Ishikawa (cell line): Measurements from ENCODE around the gene PPIC.

Source experiments
- CEBPB ChIP-seq: IDR thresholded peaks from 2 replicates; pipeline ENCODE4 v1.6.1; 2012
- CREB1 ChIP-seq: IDR thresholded peaks from 2 replicates; pipeline ENCODE4 v1.6.1; 2012; ENCODE audit warnings: low read depth
- EGR1 ChIP-seq: IDR thresholded peaks from 2 replicates; pipeline ENCODE4 v1.6.1; 2012
- EP300 ChIP-seq: IDR thresholded peaks from 2 replicates; pipeline ENCODE4 v1.6.1; 2012; ENCODE audit warnings: borderline replicate concordance
- FOXM1 ChIP-seq: IDR thresholded peaks from 2 replicates; pipeline ENCODE4 v1.6.1; 2012; ENCODE audit warnings: low read depth, borderline replicate concordance
- NFIC ChIP-seq: IDR thresholded peaks from 2 replicates; pipeline ENCODE4 v1.6.1; 2012
- RAD21 ChIP-seq: IDR thresholded peaks from 2 replicates; pipeline ENCODE4 v1.6.1; 2012; ENCODE audit warnings: low read depth
- TAF1 ChIP-seq: IDR thresholded peaks from 2 replicates; pipeline ENCODE4 v1.6.1; 2012; ENCODE audit warnings: low read depth, mild to moderate bottlenecking
- TCF12 ChIP-seq: IDR thresholded peaks from 2 replicates; pipeline ENCODE4 v1.6.1; 2012; ENCODE audit warnings: low read depth
- TEAD4 ChIP-seq: IDR thresholded peaks from 2 replicates; pipeline ENCODE4 v1.6.1; 2012
- YY1 ChIP-seq: IDR thresholded peaks from 2 replicates; pipeline ENCODE4 v1.6.1; 2012; ENCODE audit warnings: low read depth
- ZBTB7A ChIP-seq: IDR thresholded peaks from 2 replicates; pipeline ENCODE4 v1.6.1; 2012; ENCODE audit warnings: low read depth
- TF ChIP-seq, protein P1 (sequence below): IDR thresholded peaks from 2 replicates; pipeline ENCODE4 v1.6.1; 2012
- TF ChIP-seq, protein P2 (sequence below): IDR thresholded peaks from 2 replicates; pipeline ENCODE4 v1.6.1; 2012
- TF ChIP-seq, protein P3 (sequence below): IDR thresholded peaks from 2 replicates; pipeline ENCODE4 v1.6.1; 2012; ENCODE audit warnings: low read depth, mild to moderate bottlenecking

The PPIC gene

DNA sequence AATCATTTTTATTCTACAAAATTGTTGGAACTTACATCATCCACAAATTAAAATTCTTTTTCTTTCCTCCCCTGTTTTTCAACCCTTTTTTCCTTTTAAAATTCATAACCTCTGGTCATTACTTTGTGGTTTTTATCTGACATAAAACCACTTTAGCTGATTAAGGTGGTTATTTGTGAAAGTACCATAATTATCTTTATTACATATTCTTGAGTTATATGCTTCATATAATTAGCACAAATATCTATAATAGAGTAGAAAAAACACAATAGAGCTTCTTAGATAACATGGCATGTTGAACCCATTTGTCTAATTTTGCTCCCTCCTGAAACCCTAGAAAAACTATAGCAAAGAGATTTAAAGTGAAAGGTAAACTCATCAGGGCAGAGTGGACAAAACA is 22.9 kb upstream of the PPIC start:
- TF ChIP-seq ZBTB7A (no peak), YY1 (no peak), CREB1 (no peak), EP300 (no peak), TCF12 (no peak), CEBPB (no peak), EGR1 (no peak), TEAD4 (no peak), FOXM1 (no peak), RAD21 (no peak), TAF1 (no peak), NFIC (no peak)
- TF ChIP-seq, protein P1, sequence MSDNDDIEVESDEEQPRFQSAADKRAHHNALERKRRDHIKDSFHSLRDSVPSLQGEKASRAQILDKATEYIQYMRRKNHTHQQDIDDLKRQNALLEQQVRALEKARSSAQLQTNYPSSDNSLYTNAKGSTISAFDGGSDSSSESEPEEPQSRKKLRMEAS = no peak
- TF ChIP-seq, protein P2, sequence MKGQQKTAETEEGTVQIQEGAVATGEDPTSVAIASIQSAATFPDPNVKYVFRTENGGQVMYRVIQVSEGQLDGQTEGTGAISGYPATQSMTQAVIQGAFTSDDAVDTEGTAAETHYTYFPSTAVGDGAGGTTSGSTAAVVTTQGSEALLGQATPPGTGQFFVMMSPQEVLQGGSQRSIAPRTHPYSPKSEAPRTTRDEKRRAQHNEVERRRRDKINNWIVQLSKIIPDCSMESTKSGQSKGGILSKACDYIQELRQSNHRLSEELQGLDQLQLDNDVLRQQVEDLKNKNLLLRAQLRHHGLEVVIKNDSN = no peak
- TF ChIP-seq, protein P3, sequence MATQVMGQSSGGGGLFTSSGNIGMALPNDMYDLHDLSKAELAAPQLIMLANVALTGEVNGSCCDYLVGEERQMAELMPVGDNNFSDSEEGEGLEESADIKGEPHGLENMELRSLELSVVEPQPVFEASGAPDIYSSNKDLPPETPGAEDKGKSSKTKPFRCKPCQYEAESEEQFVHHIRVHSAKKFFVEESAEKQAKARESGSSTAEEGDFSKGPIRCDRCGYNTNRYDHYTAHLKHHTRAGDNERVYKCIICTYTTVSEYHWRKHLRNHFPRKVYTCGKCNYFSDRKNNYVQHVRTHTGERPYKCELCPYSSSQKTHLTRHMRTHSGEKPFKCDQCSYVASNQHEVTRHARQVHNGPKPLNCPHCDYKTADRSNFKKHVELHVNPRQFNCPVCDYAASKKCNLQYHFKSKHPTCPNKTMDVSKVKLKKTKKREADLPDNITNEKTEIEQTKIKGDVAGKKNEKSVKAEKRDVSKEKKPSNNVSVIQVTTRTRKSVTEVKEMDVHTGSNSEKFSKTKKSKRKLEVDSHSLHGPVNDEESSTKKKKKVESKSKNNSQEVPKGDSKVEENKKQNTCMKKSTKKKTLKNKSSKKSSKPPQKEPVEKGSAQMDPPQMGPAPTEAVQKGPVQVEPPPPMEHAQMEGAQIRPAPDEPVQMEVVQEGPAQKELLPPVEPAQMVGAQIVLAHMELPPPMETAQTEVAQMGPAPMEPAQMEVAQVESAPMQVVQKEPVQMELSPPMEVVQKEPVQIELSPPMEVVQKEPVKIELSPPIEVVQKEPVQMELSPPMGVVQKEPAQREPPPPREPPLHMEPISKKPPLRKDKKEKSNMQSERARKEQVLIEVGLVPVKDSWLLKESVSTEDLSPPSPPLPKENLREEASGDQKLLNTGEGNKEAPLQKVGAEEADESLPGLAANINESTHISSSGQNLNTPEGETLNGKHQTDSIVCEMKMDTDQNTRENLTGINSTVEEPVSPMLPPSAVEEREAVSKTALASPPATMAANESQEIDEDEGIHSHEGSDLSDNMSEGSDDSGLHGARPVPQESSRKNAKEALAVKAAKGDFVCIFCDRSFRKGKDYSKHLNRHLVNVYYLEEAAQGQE = no peak

DNA sequence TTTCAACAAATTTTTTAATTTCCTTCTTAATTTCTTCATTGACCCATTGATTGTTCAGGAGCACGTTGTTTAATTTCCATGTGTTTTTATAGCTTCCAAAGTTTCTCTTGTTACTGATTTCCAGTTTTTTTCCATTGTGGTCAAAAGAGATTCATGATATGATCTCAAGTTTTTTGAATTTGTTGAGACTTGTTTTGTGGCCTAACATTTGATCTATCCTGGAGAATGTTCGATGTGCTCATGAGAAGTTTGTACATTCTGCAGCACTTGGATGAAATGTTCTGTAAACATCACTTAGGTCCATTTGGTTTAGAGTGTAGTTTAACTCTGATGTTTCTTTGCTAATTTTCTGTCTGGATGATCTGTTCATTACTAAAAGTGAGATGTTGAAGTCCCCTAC is 14.7 kb upstream of the PPIC start:
- TF ChIP-seq YY1 (no peak), TAF1 (no peak), CEBPB (no peak)
- TF ChIP-seq, protein P2 = no peak

DNA sequence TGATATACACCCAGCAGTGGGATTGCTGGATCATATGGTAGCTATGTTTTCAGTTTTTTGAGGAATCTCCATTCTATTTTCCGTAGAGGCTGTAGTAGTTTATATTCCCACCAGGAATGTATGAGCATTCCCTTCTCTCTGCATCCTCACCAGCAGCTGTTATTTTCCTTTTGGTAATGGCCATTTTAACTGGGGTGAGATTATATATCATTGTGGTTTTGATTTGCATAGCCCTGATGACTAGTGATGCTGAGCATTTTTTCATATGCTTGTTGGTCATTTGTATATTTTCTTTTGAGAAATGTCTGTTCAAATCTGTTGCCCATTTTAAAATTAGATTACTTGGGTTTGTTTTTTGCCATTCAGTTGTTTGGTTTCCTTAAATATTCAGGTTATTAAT is 11.2 kb upstream of the PPIC start:
- no peak for TF ChIP-seq NFIC
- no peak for TF ChIP-seq CEBPB
- TF ChIP-seq FOXM1 = no peak
- TF ChIP-seq EGR1 = no peak
- no peak for TF ChIP-seq RAD21
- TF ChIP-seq ZBTB7A = no peak
- TF ChIP-seq YY1 = no peak
- no peak for TF ChIP-seq TCF12
- no peak for TF ChIP-seq CREB1
- TF ChIP-seq, protein P3 = no peak
- TF ChIP-seq, protein P2 = no peak
- no peak for TF ChIP-seq TAF1
- TF ChIP-seq, protein P1 = no peak
- TF ChIP-seq EP300 = no peak

DNA sequence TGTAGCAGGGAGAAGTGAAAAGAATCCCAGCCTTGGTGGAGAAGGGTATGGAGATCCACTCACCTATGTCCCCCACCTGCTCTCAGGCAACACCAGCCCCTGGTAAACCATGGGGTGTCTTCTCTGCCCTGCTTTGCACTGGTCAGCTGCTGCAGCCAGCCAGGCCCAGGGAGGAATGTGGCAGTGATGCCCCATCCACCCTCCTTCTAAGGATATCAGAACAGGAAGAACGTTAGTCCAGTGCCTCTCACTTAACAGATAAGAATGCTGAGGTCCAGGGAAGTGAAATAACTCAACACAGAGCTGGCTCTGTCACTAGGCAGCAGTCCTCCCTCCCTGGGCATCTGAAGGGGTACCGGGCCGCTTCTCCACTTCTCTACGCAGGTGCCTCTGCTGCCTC is 9.7 kb upstream of the PPIC start:
- TF ChIP-seq, protein P2 = no peak
- no peak for TF ChIP-seq CREB1
- no peak for TF ChIP-seq EGR1
- no peak for TF ChIP-seq ZBTB7A
- no peak for TF ChIP-seq TEAD4
- no peak for TF ChIP-seq NFIC
- no peak for TF ChIP-seq FOXM1
- TF ChIP-seq TAF1 = no peak
- TF ChIP-seq, protein P3 = no peak
- TF ChIP-seq CEBPB = no peak
- TF ChIP-seq YY1 = no peak
- no peak for TF ChIP-seq TCF12
- TF ChIP-seq EP300 = no peak
- TF ChIP-seq, protein P1 = no peak
- no peak for TF ChIP-seq RAD21
